ENCODE data around the gene MYADML2. TPM values are rescaled to one million over a fixed set of nuclear protein-coding genes. Genes with fewer than 3 reads are reported as not detected.

MYADML2 gene
- total RNA-seq, 1 experiment from 2014 or later = 0.46 TPM

DNA sequence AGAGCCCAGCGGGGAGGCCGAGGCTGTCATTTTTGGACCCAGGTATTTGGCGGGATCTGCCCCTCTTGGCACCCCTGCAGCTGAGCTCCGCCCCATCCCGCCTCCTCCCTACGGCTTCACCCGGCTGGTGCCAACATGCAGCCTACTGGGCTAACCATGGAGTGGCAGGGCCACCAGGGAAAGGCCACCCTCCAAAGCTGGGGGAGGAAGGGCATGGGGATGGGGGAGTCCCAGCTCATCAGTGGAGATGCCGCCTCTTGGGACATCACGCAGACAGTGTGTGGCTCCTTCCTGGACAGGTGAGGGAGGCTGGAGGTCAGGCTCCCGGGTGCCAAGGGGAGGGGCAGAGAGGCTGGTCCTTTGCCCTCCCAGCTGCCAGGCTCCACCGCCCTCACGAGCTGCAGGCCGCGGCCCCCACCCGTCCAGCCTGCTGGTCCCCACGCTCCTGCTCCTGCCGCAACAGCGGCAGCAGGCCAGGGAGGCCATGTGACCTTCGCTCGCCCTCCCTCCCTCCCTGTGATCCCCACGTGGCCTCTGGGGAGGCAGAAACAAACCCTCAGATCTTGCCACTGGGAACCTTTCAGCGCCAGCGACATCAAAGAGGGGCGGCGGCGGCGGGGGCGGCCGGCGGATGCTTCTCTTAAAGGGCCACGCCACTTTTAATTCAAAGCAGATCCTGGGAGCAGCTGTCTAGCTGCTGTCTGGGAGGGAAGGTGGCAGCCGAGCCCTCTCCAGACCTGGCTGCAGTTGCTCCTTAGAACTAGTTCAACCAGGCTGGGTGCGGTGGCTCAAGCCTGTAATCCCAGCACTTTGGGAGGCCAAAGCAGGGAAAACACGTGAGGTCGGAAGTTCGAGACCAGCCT lies 20.7 kb upstream of the MYADML2 start:
- ChIA-PET CTCF (interaction anchor here (0.8 to 2.6 kb wide), 13 partner anchors 8 to 98 kb away, joined by 3 to 13 read pairs (median 5); partner anchors contain the start of genes DCXR and MAFG), POLR2A (interaction anchor here (2.1 kb wide), 1 partner anchor 9 kb away, joined by 7 read pairs; no protein-coding TSS in a partner anchor)
- ATAC-seq (peak; percentile 57), DNase-seq (ENCODE audit: low spot score) (peak; percentile 78)
- 0 out of 2 replicates have a peak, but pooled peaks cover 4% of the 10 kb centered on the region for H3K36me3 Mint-ChIP-seq
- peaks cover 6% of the 10 kb centered on the region; the same call in 1 of the 2 replicates for H3K9me3 Mint-ChIP-seq
- H3K4me3 Mint-ChIP-seq = peak overlapping the region; percentile 42
- peaks cover 68% of the 10 kb centered on the region for H3K27me3 Mint-ChIP-seq (ENCODE audit: low read depth)
- H3K4me1 Mint-ChIP-seq = peaks cover 11% of the 10 kb centered on the region
- no peak overlapping the region for H3K27ac Mint-ChIP-seq
- TF ChIP-seq PRRX2 (CRISPR knock-in tag; IDR thresholded peaks at IDR 0.05) (no peak), CREM (CRISPR knock-in tag; IDR thresholded peaks at IDR 0.05) (no peak), ESRRA (CRISPR knock-in tag; IDR thresholded peaks at IDR 0.05; ENCODE audit: borderline replicate concordance) (no peak), SP1 (CRISPR knock-in tag; conservative IDR thresholded peaks at IDR 0.05) (no peak; the same call in 1 of the 2 replicates), SMAD4 (CRISPR knock-in tag; IDR thresholded peaks at IDR 0.05) (no peak), ZNF263 (CRISPR knock-in tag; IDR thresholded peaks at IDR 0.05; ENCODE audit: low read depth) (no peak), FOXP1 (CRISPR knock-in tag; IDR thresholded peaks at IDR 0.05; ENCODE audit: borderline replicate concordance) (peak; percentile 9; the same call in 1 of the 2 replicates), ZNF416 (CRISPR knock-in tag; IDR thresholded peaks at IDR 0.05) (no peak), GABPB1 (CRISPR knock-in tag; IDR thresholded peaks at IDR 0.05) (peak; percentile 82), ELF4 (CRISPR knock-in tag; IDR thresholded peaks at IDR 0.05; ENCODE audit: low read depth) (no peak), SMAD3 (CRISPR knock-in tag; IDR thresholded peaks at IDR 0.05; ENCODE audit: borderline replicate concordance) (no peak), SOX15 (CRISPR knock-in tag; IDR thresholded peaks at IDR 0.05) (no peak)
- TF ChIP-seq, protein P1, sequence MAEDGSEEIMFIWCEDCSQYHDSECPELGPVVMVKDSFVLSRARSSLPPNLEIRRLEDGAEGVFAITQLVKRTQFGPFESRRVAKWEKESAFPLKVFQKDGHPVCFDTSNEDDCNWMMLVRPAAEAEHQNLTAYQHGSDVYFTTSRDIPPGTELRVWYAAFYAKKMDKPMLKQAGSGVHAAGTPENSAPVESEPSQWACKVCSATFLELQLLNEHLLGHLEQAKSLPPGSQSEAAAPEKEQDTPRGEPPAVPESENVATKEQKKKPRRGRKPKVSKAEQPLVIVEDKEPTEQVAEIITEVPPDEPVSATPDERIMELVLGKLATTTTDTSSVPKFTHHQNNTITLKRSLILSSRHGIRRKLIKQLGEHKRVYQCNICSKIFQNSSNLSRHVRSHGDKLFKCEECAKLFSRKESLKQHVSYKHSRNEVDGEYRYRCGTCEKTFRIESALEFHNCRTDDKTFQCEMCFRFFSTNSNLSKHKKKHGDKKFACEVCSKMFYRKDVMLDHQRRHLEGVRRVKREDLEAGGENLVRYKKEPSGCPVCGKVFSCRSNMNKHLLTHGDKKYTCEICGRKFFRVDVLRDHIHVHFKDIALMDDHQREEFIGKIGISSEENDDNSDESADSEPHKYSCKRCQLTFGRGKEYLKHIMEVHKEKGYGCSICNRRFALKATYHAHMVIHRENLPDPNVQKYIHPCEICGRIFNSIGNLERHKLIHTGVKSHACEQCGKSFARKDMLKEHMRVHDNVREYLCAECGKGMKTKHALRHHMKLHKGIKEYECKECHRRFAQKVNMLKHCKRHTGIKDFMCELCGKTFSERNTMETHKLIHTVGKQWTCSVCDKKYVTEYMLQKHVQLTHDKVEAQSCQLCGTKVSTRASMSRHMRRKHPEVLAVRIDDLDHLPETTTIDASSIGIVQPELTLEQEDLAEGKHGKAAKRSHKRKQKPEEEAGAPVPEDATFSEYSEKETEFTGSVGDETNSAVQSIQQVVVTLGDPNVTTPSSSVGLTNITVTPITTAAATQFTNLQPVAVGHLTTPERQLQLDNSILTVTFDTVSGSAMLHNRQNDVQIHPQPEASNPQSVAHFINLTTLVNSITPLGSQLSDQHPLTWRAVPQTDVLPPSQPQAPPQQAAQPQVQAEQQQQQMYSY (CRISPR knock-in tag; IDR thresholded peaks at IDR 0.05) = no peak
- TF ChIP-seq, protein P2, sequence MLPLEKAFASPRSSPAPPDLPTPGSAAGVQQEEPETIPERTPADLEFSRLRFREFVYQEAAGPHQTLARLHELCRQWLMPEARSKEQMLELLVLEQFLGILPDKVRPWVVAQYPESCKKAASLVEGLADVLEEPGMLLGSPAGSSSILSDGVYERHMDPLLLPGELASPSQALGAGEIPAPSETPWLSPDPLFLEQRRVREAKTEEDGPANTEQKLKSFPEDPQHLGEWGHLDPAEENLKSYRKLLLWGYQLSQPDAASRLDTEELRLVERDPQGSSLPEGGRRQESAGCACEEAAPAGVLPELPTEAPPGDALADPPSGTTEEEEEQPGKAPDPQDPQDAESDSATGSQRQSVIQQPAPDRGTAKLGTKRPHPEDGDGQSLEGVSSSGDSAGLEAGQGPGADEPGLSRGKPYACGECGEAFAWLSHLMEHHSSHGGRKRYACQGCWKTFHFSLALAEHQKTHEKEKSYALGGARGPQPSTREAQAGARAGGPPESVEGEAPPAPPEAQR (CRISPR knock-in tag; IDR thresholded peaks at IDR 0.05) = no peak
- TF ChIP-seq, protein P3, sequence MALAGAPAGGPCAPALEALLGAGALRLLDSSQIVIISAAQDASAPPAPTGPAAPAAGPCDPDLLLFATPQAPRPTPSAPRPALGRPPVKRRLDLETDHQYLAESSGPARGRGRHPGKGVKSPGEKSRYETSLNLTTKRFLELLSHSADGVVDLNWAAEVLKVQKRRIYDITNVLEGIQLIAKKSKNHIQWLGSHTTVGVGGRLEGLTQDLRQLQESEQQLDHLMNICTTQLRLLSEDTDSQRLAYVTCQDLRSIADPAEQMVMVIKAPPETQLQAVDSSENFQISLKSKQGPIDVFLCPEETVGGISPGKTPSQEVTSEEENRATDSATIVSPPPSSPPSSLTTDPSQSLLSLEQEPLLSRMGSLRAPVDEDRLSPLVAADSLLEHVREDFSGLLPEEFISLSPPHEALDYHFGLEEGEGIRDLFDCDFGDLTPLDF (CRISPR knock-in tag; IDR thresholded peaks at IDR 0.05) = no peak
- TF ChIP-seq, protein P4, sequence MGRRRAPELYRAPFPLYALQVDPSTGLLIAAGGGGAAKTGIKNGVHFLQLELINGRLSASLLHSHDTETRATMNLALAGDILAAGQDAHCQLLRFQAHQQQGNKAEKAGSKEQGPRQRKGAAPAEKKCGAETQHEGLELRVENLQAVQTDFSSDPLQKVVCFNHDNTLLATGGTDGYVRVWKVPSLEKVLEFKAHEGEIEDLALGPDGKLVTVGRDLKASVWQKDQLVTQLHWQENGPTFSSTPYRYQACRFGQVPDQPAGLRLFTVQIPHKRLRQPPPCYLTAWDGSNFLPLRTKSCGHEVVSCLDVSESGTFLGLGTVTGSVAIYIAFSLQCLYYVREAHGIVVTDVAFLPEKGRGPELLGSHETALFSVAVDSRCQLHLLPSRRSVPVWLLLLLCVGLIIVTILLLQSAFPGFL (CRISPR knock-in tag; IDR thresholded peaks at IDR 0.05; ENCODE audit: borderline replicate concordance) = no peak
- TF ChIP-seq, protein P5, sequence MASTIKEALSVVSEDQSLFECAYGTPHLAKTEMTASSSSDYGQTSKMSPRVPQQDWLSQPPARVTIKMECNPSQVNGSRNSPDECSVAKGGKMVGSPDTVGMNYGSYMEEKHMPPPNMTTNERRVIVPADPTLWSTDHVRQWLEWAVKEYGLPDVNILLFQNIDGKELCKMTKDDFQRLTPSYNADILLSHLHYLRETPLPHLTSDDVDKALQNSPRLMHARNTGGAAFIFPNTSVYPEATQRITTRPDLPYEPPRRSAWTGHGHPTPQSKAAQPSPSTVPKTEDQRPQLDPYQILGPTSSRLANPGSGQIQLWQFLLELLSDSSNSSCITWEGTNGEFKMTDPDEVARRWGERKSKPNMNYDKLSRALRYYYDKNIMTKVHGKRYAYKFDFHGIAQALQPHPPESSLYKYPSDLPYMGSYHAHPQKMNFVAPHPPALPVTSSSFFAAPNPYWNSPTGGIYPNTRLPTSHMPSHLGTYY (CRISPR knock-in tag; IDR thresholded peaks at IDR 0.05) = no peak
- TF ChIP-seq, protein P6, sequence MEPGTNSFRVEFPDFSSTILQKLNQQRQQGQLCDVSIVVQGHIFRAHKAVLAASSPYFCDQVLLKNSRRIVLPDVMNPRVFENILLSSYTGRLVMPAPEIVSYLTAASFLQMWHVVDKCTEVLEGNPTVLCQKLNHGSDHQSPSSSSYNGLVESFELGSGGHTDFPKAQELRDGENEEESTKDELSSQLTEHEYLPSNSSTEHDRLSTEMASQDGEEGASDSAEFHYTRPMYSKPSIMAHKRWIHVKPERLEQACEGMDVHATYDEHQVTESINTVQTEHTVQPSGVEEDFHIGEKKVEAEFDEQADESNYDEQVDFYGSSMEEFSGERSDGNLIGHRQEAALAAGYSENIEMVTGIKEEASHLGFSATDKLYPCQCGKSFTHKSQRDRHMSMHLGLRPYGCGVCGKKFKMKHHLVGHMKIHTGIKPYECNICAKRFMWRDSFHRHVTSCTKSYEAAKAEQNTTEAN (CRISPR knock-in tag; IDR thresholded peaks at IDR 0.05) = no peak
- TF ChIP-seq, protein P7, sequence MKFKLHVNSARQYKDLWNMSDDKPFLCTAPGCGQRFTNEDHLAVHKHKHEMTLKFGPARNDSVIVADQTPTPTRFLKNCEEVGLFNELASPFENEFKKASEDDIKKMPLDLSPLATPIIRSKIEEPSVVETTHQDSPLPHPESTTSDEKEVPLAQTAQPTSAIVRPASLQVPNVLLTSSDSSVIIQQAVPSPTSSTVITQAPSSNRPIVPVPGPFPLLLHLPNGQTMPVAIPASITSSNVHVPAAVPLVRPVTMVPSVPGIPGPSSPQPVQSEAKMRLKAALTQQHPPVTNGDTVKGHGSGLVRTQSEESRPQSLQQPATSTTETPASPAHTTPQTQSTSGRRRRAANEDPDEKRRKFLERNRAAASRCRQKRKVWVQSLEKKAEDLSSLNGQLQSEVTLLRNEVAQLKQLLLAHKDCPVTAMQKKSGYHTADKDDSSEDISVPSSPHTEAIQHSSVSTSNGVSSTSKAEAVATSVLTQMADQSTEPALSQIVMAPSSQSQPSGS (CRISPR knock-in tag; IDR thresholded peaks at IDR 0.05; ENCODE audit: borderline replicate concordance, low read depth) = no peak
- TF ChIP-seq, protein P8, sequence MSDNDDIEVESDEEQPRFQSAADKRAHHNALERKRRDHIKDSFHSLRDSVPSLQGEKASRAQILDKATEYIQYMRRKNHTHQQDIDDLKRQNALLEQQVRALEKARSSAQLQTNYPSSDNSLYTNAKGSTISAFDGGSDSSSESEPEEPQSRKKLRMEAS (CRISPR knock-in tag; IDR thresholded peaks at IDR 0.05) = peak; percentile 82; the same call in 1 of the 2 replicates
- TF ChIP-seq, protein P9, sequence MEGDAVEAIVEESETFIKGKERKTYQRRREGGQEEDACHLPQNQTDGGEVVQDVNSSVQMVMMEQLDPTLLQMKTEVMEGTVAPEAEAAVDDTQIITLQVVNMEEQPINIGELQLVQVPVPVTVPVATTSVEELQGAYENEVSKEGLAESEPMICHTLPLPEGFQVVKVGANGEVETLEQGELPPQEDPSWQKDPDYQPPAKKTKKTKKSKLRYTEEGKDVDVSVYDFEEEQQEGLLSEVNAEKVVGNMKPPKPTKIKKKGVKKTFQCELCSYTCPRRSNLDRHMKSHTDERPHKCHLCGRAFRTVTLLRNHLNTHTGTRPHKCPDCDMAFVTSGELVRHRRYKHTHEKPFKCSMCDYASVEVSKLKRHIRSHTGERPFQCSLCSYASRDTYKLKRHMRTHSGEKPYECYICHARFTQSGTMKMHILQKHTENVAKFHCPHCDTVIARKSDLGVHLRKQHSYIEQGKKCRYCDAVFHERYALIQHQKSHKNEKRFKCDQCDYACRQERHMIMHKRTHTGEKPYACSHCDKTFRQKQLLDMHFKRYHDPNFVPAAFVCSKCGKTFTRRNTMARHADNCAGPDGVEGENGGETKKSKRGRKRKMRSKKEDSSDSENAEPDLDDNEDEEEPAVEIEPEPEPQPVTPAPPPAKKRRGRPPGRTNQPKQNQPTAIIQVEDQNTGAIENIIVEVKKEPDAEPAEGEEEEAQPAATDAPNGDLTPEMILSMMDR (IDR thresholded peaks at IDR 0.05) = no peak
